MM.1S (cell line): ENCODE results near the gene GATB.

ENCODE experiments used
- DNase-seq: peaks from one replicate; pipeline ENCODE4 v3.0.0-alpha.2; 2015
- H2AFZ ChIP-seq: fragments of 300-600 bp; sonication (generic); 2 replicates; pipeline ENCODE4 v1.6.0; 2016; ENCODE audit warnings: antibody characterized with exemption, low read length
- H3F3A ChIP-seq: fragments of 300-600 bp; sonication (generic); 2 replicates; pipeline ENCODE4 v1.6.1; 2016; ENCODE audit warnings: mild to moderate bottlenecking, antibody characterized with exemption, low read length, moderate library complexity, mixed read lengths; ENCODE audit not compliant: insufficient read depth
- H3K27ac ChIP-seq: fragments of 300-600 bp; sonication (generic); 2 replicates; pipeline ENCODE4 v1.5.1; 2016; ENCODE audit warnings: mild to moderate bottlenecking, low read length
- H3K27me3 ChIP-seq: fragments of 300-600 bp; sonication (generic); replicated peaks from 2 replicates; pipeline ENCODE4 v1.6.0; 2016; ENCODE audit warnings: low read length; ENCODE audit not compliant: insufficient read depth
- H3K36me3 ChIP-seq: fragments of 300-600 bp; sonication (generic); replicated peaks from 2 replicates; pipeline ENCODE4 v1.6.1; 2016; ENCODE audit warnings: mild to moderate bottlenecking, low read length, mixed read lengths; ENCODE audit not compliant: insufficient read depth
- H3K4me1 ChIP-seq: fragments of 300-600 bp; sonication (generic); 2 replicates; pipeline ENCODE4 v1.6.1; 2016; ENCODE audit warnings: low read length, mixed read lengths
- H3K4me2 ChIP-seq: fragments of 300-600 bp; sonication (generic); 2 replicates; pipeline ENCODE4 v1.6.0; 2016; ENCODE audit warnings: low read depth, low read length
- H3K4me3 ChIP-seq: fragments of 300-600 bp; sonication (generic); 2 replicates; pipeline ENCODE4 v1.5.1; 2016; ENCODE audit warnings: low read length, mixed read lengths
- H3K79me2 ChIP-seq: fragments of 300-600 bp; sonication (generic); 2 replicates; pipeline ENCODE4 v1.6.1; 2016; ENCODE audit warnings: mixed run types, low read length, mixed read lengths
- H3K9ac ChIP-seq: fragments of 300-600 bp; sonication (generic); 2 replicates; pipeline ENCODE4 v1.6.1; 2016; ENCODE audit warnings: low read length, mixed read lengths
- H3K9me2 ChIP-seq: fragments of 300-600 bp; sonication (generic); replicated peaks from 2 replicates; pipeline ENCODE4 v1.6.1; 2016; ENCODE audit warnings: mild to moderate bottlenecking, low read length, mixed read lengths; ENCODE audit not compliant: insufficient read depth
- H3K9me3 ChIP-seq: fragments of 300-600 bp; sonication (generic); replicated peaks from 2 replicates; pipeline ENCODE4 v1.6.1; 2016; ENCODE audit warnings: mild to moderate bottlenecking, low read length, mixed read lengths; ENCODE audit not compliant: insufficient read depth
- H4K20me1 ChIP-seq: fragments of 300-600 bp; sonication (generic); 2 replicates; pipeline ENCODE4 v1.6.1; 2016; ENCODE audit warnings: mild to moderate bottlenecking, low read length, moderate library complexity, mixed read lengths; ENCODE audit not compliant: insufficient read depth
- EZH2 ChIP-seq: fragments of 300-600 bp; sonication (generic); optimal IDR thresholded peaks from 2 replicates; pipeline ENCODE3; 2017; ENCODE audit warnings: low read depth, mild to moderate bottlenecking, antibody characterized with exemption, low read length, mixed read lengths
- EZH2phosphoT487 ChIP-seq: fragments of 300-600 bp; sonication (generic); IDR thresholded peaks from 2 replicates; pipeline ENCODE4 v1.6.1; 2018; ENCODE audit warnings: antibody characterized with exemption, low read length
- TF ChIP-seq, protein P1 (sequence below): fragments of 300-600 bp; sonication (generic); IDR thresholded peaks from 2 replicates; pipeline ENCODE4 v1.5.1; 2016; ENCODE audit warnings: antibody characterized with exemption, low read length, mixed read lengths

GATB gene

DNA sequence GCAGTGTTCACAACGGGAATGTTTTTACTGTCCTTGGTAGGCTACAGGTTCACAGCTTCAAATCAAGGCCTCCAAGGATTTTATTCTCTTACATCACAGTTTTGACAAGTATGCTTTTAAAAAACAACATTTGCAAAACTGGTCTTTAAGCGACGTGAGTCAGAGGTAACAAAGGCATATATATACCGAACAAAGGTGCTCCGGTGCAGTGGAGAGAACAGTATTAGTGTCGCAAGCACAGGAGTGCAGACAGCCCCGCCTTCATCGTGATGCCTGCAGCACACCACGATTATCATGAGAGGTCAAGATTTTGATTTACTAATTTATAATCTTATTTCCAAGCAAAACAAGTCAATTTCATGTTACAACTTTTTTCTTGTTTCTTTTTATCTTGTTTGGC, 90.8 kb downstream of the GATB start:
- TF ChIP-seq, protein P1, sequence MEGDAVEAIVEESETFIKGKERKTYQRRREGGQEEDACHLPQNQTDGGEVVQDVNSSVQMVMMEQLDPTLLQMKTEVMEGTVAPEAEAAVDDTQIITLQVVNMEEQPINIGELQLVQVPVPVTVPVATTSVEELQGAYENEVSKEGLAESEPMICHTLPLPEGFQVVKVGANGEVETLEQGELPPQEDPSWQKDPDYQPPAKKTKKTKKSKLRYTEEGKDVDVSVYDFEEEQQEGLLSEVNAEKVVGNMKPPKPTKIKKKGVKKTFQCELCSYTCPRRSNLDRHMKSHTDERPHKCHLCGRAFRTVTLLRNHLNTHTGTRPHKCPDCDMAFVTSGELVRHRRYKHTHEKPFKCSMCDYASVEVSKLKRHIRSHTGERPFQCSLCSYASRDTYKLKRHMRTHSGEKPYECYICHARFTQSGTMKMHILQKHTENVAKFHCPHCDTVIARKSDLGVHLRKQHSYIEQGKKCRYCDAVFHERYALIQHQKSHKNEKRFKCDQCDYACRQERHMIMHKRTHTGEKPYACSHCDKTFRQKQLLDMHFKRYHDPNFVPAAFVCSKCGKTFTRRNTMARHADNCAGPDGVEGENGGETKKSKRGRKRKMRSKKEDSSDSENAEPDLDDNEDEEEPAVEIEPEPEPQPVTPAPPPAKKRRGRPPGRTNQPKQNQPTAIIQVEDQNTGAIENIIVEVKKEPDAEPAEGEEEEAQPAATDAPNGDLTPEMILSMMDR: no peak
- TF ChIP-seq EZH2 (no peak), EZH2phosphoT487 (no peak)
- Histone ChIP-seq H3K9ac (no peak overlapping the region), H2AFZ (no peak overlapping the region), H3K4me3 (no peak overlapping the region), H3K9me3 (no peaks in the 10 kb centered on the region), H3K36me3 (no peaks in the 10 kb centered on the region), H3F3A (no peaks in the 10 kb centered on the region), H3K4me2 (no peak overlapping the region), H3K79me2 (no peaks in the 10 kb centered on the region), H3K9me2 (no peaks in the 10 kb centered on the region), H3K27me3 (no peaks in the 10 kb centered on the region), H4K20me1 (no peaks in the 10 kb centered on the region), H3K27ac (no peak overlapping the region), H3K4me1 (no peaks in the 10 kb centered on the region)
- DNase-seq: no peak

DNA sequence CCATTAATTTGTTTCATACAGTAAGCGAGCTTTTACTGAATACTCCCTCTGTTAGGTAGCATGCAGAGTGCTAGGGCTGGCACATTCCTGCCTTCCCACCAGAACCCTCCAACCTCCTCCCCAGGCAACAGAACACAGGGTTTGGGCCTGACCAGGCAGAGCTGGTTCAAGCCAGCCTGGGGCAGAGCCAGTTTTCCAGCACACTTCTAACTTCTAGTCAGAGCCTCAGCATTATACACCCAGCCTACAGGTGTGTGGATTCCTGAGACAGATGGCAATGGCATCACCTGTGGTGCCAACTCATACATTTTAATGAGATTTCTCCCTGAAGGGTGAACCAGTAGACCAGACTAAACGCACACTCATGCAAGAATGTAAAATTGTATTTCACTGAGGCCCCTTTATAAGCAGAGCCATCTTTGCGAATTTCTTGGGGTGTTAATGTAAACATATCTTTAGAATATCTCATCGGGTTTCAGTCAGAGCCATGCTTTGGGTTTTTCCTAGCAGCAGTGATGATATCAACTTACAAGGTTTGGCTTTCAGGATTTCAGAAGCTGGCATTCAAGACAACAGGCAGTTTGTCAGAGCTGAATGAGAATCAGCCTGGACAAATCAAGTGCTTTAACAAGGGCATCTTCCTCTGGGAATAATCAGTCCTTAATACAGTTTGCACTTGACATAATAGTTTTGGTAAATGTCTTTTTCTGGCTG, 92.0 kb downstream of the GATB start:
- Histone ChIP-seq H3F3A (no peaks in the 10 kb centered on the region), H3K4me3 (no peak overlapping the region), H3K27me3 (no peaks in the 10 kb centered on the region), H3K79me2 (no peaks in the 10 kb centered on the region), H3K4me1 (no peaks in the 10 kb centered on the region), H3K9ac (no peak overlapping the region), H2AFZ (no peak overlapping the region), H3K9me2 (no peaks in the 10 kb centered on the region), H4K20me1 (no peaks in the 10 kb centered on the region), H3K36me3 (no peaks in the 10 kb centered on the region), H3K4me2 (no peak overlapping the region), H3K27ac (no peak overlapping the region), H3K9me3 (no peaks in the 10 kb centered on the region)
- TF ChIP-seq, protein P1: no peak
- no peak for TF ChIP-seq EZH2
- no peak for TF ChIP-seq EZH2phosphoT487
- no peak for DNase-seq

DNA sequence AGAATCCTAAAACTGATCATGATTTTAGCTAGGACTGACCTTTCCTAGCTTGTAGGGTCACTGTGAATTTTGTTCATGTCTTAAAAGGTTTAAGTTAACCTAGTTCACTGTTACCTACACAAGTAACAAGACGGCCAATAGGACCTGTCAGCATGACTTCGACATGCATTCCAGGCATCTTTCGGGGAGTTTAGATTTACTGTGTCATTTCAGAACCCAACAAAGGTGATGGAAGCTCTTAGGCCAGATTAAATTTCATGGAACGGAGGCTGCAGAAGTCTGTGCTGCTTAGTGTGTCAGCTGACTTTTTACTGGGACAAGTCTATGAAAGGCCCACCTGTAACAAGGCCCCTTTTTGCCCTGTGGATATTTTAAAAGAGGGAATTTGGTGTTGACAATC, 93.1 kb downstream of the GATB start:
- Histone ChIP-seq H3K4me1 (no peaks in the 10 kb centered on the region), H2AFZ (no peak overlapping the region)

DNA sequence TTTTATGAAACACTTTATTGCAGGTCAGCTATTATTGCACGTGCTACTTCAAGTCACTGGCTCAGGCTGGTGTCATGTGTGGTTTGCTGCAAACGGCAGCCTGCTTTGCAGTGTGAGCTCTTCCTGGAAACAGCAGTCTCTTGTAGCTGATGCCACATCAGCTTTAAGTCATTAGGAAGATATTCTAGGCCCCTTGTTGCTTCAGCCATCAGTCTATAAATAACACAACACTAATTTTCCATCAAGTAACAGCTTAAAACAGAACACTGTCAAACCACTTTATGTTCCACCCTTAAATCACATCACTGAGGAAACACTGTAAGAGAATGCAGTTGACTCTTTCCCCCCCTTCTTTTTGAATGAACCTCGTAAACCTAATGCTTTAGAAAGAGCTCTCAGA, 93.8 kb downstream of the GATB start:
- Histone ChIP-seq H3K9me2 (no peaks in the 10 kb centered on the region), H2AFZ (no peak overlapping the region), H4K20me1 (no peaks in the 10 kb centered on the region), H3K9ac (no peak overlapping the region), H3K4me3 (no peak overlapping the region), H3K36me3 (no peaks in the 10 kb centered on the region), H3K9me3 (no peaks in the 10 kb centered on the region), H3K79me2 (no peaks in the 10 kb centered on the region), H3K4me2 (no peak overlapping the region), H3K27ac (no peak overlapping the region), H3F3A (no peaks in the 10 kb centered on the region), H3K4me1 (no peaks in the 10 kb centered on the region), H3K27me3 (no peaks in the 10 kb centered on the region)
- TF ChIP-seq EZH2 (no peak), EZH2phosphoT487 (no peak)
- TF ChIP-seq, protein P1: no peak
- no peak for DNase-seq

More for the DNA sequence above, 93.1 kb downstream of the GATB start:
- no peak overlapping the region for H3K4me2 ChIP-seq
- H3K27me3 ChIP-seq: no peaks in the 10 kb centered on the region
- H3K4me3 ChIP-seq: no peak overlapping the region
- no peak overlapping the region for H3K27ac ChIP-seq
- no peaks in the 10 kb centered on the region for H4K20me1 ChIP-seq
- H3K9me2 ChIP-seq: no peaks in the 10 kb centered on the region
- TF ChIP-seq EZH2: no peak
- H3K9ac ChIP-seq: no peak overlapping the region
- H3F3A ChIP-seq: no peaks in the 10 kb centered on the region
- DNase-seq: no peak
- H3K36me3 ChIP-seq: no peaks in the 10 kb centered on the region
- H3K9me3 ChIP-seq: no peaks in the 10 kb centered on the region
- no peaks in the 10 kb centered on the region for H3K79me2 ChIP-seq
